GM04504 (cell line): Measurements from ENCODE around the gene LPIN1.
"Not testable (repeated sequence)": the region's sequence is repeated elsewhere in the genome, so short reads cannot be mapped to it uniquely, and the experiment has no call there.

Experiments
- DNase-seq: peaks from one replicate; pipeline ENCODE4 v3.0.0-alpha.2; 2012; ENCODE audit warnings: low read depth

LPIN1 gene

DNA sequence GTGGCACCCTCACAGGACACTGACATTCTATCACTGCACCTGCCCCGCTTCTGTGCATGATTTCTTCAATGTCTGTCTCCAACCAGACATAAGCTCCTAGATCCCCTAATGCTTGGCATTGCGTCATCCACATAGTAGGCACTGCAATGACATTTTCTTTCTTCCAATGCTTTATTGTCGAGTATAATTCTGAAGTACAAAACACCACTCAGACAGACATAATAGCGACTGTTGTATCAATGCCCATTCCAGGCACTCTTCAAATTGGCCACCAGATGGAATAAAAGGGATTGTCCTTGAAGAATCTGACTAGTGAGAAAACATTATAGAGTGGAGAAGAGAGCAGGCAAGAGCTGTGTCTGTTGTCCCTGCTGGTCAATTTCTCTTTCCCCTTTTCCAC lies 89.0 kb downstream of the LPIN1 start:
- no peak for DNase-seq

GRCh38 chr2:11836647-11837219 lies 90.3 kb downstream of the LPIN1 start:
- no peak for DNase-seq

- DNase-seq, result no peak
These were observed 91.7 kb downstream of the LPIN1 start for GRCh38 chr2:11837875-11838734.

DNA sequence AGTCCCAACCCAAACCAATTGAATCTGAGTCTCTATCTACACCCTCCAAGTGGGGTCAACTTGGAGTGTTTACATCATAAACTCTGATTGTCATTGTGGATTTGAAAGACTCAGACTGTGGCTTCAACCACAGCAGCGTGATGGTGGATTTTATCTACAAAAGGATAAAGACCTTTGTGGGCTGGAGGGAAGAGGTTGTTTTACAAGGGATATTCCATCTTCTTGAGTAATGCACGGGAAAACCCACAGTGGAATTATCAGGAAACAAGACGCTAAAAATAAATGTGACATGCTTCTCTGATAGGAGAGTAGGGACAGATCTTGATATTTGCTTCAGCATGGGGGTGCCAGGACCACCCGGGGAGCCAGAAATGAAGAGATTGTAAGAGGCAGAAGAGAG lies 93.5 kb downstream of the LPIN1 start:
- no peak for DNase-seq

DNA sequence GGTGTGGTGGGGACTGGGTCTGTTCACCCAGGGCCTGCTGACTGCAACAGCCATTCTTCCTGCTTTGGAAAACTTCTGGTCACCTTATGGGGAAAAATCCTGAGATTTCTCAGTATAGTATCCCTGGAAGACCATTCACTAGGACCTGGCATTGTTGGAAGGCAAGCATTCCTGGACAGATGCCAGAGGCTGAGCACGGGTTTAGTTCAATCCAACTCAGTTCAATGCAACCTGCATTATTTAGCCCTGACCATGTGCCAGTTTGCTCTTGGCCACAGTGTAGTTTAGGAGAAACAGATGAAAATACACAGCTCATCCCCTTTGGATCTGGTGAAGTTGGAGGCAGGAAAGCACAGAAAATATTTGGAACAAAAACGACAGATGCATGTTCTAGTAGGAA lies 95.9 kb downstream of the LPIN1 start:
- DNase-seq, result no peak

GRCh38 chr2:11844798-11845197 lies 98.4 kb downstream of the LPIN1 start:
- DNase-seq, result not testable (repeated sequence)

DNA sequence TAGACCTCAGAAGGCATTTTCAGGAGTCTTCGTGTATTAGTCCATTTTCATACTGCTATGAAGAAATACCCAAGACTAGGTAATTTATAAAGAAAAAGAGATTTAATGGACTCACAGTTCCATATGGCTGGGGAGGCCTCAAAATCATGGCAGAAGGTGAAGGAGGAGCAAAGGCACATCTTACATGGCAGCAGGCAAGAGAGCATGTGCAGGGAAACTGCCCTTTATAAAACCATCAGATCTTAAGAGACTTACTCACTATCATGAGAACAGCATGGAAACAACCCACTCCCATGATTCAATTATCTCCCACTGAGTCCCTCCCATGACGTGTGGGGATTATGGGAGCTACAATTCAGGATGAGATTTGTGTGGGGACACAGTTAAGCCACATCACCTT lies 101.5 kb downstream of the LPIN1 start:
- DNase-seq, result not testable (repeated sequence)

- no peak for DNase-seq
These were observed 103.7 kb downstream of the LPIN1 start for GRCh38 chr2:11850082-11850481.

GRCh38 chr2:11852526-11853196 lies 106.2 kb downstream of the LPIN1 start:
- no peak for DNase-seq

- DNase-seq, result no peak
These were observed 106.8 kb downstream of the LPIN1 start for GRCh38 chr2:11853197-11853588.

DNA sequence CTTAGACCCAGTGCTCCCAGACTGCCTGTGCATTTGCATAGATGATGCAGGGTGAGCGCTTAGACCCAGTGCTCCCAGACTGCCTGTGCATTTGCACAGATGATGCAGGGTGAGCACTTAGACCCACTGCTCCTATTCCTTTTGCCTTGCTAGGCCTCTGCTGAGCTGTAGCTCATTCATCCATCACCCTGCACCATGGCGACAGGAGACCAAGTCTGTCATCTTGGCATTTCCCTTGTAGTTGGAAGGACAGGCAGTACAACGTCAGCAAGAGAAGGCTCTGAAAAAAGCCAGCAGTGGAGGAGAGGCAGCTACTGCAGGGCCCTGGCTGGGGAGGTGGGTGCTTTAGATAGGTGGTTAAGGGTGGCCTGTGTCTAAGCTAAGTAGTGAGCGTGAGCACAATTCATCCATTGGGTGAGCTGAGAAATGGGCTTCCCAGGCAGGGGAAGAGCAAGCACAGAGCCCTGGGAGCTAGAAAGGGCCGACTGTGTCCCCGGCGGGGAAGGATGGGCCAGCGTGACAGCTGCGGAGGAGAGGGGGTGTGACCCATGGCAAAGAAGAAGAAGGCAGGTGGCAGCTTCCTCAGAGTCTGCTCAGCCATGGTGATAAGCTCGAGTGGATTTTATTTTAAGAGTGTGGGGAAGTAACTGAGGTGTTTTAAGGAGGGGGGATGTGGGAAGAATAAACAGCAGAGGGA lies 108.8 kb downstream of the LPIN1 start:
- no peak for DNase-seq

- DNase-seq, result no peak
These were observed 109.7 kb downstream of the LPIN1 start for GRCh38 chr2:11856095-11856494.

DNA sequence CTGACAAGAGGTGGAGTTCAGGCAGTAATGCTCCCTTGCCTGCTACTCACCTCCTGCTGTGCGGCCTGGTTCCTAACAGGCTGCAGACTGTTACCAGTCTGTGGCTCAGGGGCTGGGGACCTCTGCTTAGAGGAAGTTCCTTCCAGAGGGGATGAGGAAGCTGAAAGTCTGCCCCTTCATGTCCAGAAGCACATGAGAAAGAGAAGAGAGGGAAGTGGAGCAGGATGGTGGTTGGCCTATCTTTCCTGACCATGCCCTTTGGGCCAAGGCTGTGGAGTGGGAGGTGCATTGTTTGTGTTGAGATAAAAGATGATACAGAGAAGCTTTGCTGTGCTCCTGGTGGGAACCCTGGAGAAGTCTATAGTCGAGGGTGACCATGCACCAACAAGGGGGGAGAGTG lies 112.5 kb downstream of the LPIN1 start:
- DNase-seq, result no peak

DNA sequence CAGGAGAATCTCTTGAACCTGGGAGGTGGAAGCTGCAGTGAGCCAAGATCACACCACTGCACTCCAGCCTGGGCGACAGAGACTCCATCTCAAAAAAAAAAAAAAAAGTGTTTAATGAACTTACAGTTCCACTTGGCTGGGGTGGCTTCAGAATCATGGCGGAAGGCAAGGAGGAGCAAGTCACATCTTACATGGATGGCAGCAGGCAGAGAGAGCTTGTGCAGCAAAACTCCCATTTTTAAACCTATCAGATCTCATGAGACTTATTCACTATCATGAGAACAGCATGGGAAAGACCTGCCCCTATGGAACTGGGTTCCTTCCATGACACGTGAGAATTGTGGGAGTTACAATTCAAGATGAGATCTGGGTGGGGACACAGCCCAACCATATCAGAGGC lies 113.5 kb downstream of the LPIN1 start:
- DNase-seq, result not testable (repeated sequence)

DNA sequence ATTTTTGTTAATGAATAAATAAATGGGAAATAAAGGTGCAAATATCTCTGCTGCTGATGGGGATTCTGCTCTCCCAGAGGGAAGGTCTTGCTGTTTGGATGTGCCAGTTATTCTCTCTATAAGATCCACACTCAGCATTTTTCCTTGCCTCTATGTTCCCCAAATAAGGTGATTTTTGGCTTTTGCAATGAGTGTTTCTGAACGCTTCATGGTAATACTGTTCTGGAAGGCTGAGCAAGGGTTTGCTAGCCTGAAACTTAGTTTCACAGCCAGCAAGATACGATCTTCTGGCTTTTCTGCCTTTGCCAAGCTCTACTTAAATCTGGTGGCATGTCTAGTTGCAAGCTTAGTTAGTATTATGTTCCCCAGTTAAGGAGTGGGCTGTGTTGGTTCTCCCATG lies 114.6 kb downstream of the LPIN1 start:
- no peak for DNase-seq

- DNase-seq, result no peak
These were observed 115.6 kb downstream of the LPIN1 start for GRCh38 chr2:11862049-11862448.

GRCh38 chr2:11863103-11863502 lies 116.7 kb downstream of the LPIN1 start:
- no peak for DNase-seq

DNA sequence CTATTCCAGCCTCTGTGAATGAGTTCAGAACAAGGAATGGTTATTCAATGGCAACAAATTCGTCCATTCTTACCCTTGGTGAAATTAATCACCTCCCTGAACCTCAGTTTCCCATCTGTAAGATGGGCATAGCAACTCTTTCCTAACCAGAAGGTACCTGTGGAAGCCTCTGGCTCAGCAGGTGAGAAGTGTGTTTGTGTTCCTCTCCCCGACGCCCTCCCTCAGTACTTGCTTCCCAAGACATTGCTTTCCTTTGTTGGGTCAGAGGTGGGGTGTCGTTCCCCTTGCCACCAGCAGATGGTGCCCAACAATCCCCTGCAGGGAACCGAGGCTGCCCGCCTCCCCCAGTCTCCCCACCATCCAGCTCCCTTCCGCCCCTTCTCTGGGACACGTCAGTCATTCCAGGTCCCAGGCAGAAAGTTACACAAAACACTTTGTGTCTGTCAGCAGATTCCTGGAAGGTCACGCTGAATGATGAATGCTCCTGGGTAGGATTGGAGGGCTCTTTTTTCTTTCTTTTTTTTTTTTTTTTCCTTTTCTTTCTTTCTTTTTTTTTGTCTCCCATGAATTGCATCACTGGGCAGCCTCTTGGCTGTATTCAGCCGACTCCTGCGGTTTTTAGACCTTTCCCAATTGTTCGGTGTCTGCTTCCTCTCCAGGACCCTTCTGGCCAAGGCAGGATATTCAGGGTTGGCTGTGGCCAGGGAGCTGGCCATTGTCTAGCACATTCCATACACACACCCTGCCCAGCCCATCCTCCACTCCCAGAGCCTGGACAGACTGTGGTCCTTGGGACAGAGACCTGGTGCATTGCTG lies 117.3 kb downstream of the LPIN1 start:
- peak; percentile 64 for DNase-seq

DNA sequence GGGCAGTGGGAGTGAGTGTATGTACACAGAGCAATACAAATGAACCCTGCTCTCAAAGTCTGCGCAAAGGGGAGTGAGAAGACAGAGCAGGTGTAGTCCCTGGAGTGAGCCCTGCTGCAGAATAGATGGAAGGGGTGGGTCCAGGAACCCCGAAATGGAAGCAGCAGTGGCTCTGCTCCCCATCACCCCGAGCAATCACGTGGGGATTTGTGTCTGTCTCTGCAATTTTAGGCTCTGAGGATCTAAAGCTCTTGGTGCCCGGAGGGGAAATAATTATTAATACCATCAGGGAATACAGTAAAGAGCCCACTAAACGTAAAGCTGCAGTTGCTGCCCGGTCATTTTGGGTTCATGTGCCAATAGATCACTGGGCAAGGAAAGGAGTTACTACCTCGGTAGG lies 118.3 kb downstream of the LPIN1 start:
- DNase-seq, result no peak

DNA sequence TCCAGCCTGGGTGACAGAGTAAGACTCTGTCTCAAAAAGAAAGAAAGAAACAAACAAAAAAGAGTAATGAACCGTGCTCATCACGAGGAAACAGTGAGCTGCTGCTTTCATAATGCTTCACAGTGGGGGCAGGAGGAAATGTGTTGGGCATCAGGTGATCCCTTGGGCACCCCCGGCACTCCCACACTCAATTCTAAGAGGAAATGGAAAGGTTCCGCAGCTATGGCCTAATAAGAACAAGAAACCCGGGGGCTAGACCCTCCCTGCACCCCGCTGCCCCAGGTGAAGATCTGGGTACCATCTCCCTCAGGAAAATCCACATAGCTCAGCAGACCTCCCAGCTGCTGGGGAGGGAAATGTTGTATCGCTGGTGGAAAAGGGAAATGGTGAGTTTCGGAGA lies 118.9 kb downstream of the LPIN1 start:
- DNase-seq, result no peak

DNA sequence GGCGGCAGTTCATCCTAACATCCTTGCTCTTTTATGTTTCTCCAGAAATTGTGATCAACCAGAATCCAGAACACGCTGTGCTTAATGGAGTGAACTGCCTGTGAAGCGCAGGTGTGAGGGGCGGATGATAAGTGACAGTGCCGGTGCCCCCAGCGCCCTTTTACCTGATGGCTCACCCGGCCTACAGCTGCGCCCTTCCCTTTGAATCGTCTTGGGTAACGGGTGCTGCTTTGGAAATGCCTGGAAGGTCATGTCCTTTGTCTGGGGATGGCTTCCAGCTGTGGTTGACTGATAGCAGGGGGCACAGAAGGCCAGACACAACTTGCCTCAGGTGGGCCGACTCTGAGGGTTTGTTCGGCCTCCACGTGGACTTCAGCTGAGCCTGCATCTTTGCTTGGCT lies 119.4 kb downstream of the LPIN1 start:
- DNase-seq, result no peak
